Cardiac fibroblast (primary cell): ENCODE data around the gene RAP1GAP2.
A peak's percentile ranks its signal among the peaks of the same experiment; 100 is the strongest.
"Not testable (repeated sequence)": the region's sequence is repeated elsewhere in the genome, so short reads cannot be mapped to it uniquely, and the experiment has no call there.

Experiments
- DNase-seq, 2 donors: peaks; one replicate each; pipeline versions ENCODE4 v3.0.0 to v3.0.0-alpha.2; 2010; ENCODE audit warnings: low read depth in 2 of 2
- H3K4me3 ChIP-seq, 2 donors: replicated peaks in 1 of 2; 1 replicate in 1 of 2; 2 replicates in 1 of 2; pipeline ENCODE4 v1.5.1; 2011; ENCODE audit warnings: low read depth in 2 of 2, low read length in 2 of 2, mild to moderate bottlenecking in 2 of 2, moderate library complexity in 1 of 2
- CTCF ChIP-seq: IDR thresholded peaks from one replicate; pipeline ENCODE4 v1.5.1; 2011; ENCODE audit warnings: low read depth, mild to moderate bottlenecking, low read length, inconsistent platforms

RAP1GAP2 gene

DNA sequence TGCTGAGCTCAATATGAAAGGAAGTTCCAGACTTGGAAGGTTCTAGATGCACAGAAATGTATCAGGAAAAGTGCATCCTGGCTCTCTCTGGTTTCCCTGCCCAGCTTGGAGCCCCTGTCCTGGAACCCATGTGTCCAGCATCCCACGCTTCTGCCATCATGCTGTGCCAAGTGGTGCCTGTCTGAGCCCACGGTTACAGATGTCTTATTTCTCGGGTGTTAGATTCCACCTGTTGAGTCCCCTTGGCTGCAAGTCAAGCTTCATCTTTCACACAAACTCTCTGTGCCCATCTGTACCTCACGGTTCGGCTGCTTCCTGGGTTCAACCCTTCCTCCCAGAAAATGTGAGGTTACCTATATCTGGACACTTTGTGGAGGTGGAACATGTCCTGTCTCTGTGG, 244.6 kb downstream of the RAP1GAP2 start:
- no peak overlapping the region for H3K4me3 ChIP-seq

DNA sequence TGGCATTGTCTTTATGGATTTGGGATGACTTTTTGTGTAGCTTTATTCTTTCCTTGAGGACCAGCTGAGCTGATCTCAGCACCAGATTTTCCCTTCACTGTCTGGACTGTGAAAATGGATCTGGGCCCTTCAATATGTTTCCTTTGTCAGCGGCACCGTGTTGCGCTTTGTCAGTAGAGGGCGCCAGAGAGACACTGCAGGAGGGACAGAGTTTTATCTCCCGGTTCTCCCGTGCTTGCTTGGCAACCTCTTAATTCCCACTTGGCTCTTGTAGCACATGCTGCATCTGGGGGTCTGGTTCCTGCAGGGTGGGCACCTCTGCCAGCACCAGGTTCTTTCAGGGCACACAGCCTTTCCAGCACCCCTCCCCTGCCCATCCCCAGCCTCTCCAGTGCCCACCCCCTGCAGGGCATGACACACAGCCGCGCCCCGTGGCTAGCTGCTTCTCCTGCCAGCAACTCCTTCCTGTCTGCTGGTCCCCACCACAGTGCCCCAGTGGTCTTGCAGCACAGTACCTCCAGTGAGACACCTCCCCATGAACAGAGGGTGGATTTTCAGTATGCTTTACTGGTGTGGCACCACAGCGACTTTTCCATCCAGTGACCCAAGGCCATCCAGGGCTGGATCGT, 247.6 kb downstream of the RAP1GAP2 start:
- no peak overlapping the region for H3K4me3 ChIP-seq
- DNase-seq = peak in 1 of 2 donors; percentile 11
- peak; percentile 35 for TF ChIP-seq CTCF

More for the DNA sequence above, 244.6 kb downstream of the RAP1GAP2 start:
- TF ChIP-seq CTCF = no peak
- no peak for DNase-seq

- no peak for DNase-seq
- no peak for TF ChIP-seq CTCF
- no peak overlapping the region for H3K4me3 ChIP-seq
These were observed 250.5 kb downstream of the RAP1GAP2 start for GRCh38 chr17:3046753-3047152.

DNA sequence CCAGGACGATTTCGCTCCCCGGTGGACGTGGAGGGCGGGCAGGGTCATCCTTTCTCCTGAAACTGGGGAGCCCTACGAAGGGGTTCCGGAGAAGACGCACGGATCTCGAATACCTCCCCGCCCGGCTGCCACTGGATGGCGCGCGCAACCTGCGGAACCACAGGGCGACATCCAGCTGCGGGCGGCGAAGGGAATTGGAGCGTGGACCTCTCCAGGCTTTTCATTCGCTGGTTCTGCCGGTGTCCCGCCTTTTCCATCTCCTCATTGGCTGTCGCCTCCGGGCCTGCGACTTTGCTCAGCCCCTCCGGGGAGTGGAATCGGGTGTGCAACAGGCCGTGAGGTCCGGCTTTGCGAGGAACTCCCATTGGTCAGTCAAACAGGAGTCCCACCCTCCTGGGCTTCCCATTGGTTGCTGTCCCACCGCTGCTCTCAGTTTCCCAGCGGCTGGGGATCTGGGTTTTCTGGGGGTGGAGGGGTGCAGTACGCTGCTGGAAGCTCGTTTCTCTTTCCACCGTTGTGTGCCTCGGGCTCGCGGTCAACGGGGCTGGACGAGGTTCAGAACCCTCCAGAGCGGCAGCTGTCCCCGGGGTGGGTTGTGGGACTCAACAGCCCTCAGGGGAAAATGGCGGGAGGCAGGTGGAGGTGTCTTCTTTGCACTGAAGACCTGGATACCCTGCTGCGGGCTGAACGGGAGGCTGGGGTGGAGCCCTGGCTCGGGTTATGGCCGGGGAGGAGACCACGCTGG, 252.7 kb downstream of the RAP1GAP2 start:
- peak; percentile 65 for TF ChIP-seq CTCF
- peak; percentile 98 for DNase-seq
- peak overlapping the region; percentile 65 to 79 for H3K4me3 ChIP-seq

GRCh38 chr17:3049705-3050295, 253.6 kb downstream of the RAP1GAP2 start:
- peak in 1 of 2 donors; percentile 21 for DNase-seq
- H3K4me3 ChIP-seq = peak overlapping the region in 1 of 2 donors; percentile 65
- TF ChIP-seq CTCF = no peak

DNA sequence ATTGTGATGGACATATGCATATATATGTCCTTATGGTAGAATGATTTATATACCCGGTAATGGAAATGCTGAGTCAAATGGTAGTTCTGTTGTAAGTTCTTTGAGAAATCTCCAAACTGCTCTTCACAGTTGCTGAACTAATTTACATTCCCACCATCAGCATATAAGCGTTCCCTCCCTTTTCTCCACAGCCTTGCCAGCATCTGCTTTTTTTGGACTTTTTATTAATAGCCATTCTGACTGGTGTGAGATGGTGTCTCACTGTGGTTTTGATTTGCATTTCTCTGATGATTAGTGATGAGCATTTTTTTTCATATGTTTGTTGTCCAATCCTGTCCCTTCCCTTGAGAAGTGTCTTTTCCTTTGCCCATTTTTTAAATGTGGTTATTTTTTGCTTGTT, 258.6 kb downstream of the RAP1GAP2 start:
- H3K4me3 ChIP-seq, DNase-seq: not testable (repeated sequence)

DNA sequence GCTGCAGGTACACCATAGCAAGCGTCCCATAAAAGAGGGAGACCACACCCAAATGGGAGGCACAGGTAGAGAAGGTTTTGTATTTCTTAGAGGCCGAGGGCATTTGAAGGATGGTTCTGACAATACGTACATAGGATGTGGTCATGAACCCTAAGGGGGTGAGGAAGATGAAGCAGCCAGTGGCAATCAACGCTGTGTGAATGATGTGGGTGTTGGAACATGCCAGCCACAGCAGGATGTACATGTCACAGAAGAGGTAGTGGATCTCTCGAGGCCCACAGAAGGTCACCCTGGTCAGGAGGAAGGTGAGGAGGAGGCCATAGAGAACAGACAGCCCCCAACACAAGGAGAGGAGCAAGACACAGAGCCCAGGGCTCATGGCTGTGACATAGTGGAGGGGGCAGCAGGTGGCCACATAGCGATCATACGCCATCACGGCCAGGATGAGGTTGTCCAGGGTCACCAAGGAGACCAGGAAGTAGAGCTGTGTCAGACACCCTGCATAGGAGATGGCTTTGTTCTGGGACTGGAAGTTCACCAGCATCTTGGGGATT, 266.7 kb downstream of the RAP1GAP2 start:
- not testable (repeated sequence) for H3K4me3 ChIP-seq, DNase-seq

- H3K4me3 ChIP-seq, DNase-seq: not testable (repeated sequence)
These were observed 267.3 kb downstream of the RAP1GAP2 start, which contains the start of gene OR1D5 for GRCh38 chr17:3063507-3063906. Gene OR1D5 (minus strand): TSS chr17:3063607. CDS start chr17:3063607, 0 bp downstream.

- DNase-seq = peak; percentile 28 to 42
- not testable (repeated sequence) for H3K4me3 ChIP-seq
These were observed 269.0 kb downstream of the RAP1GAP2 start for GRCh38 chr17:3065192-3065591.

GRCh38 chr17:3073850-3074249, 277.6 kb downstream of the RAP1GAP2 start:
- H3K4me3 ChIP-seq, DNase-seq: not testable (repeated sequence)
